ENCODE measurements around the gene JAML.

Gene JAML, protein sequence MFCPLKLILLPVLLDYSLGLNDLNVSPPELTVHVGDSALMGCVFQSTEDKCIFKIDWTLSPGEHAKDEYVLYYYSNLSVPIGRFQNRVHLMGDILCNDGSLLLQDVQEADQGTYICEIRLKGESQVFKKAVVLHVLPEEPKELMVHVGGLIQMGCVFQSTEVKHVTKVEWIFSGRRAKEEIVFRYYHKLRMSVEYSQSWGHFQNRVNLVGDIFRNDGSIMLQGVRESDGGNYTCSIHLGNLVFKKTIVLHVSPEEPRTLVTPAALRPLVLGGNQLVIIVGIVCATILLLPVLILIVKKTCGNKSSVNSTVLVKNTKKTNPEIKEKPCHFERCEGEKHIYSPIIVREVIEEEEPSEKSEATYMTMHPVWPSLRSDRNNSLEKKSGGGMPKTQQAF

DNA sequence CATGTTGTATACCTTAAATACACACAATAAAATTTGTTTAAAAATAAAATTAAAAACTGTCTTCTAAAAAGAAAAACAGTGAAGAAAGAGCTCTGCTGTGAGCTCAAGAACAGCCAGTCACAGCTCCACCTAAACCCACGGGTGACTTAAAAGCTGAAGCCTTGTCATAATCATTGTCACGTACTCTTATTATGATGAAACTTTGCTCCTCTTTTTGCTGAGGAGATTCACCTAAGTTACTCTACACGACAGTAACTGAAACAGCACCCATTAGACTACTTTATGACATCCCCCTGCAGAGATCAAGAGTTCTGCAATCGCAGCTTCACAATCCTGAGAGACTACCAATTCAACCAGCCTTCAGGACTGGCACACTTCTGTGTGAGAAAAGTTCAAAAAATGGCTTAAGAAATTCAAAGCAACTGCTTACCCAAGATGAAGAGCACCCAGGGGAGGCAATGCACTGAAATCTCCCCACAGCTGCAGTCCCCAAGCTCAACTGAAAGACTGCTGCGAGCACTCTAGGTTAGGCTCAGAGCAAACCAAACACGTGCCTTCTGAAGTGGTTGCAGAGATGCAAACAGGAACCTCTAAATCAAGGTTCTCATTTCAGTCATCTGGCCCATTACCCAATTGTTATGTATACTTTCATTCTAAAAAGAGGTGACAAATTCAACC, at the start of gene JAML:
Gene JAML, minus strand, starts transcription at position 501 of the 678 bp plus-strand sequence. CDS start 10,145 bp downstream, outside the sequence.
- DNase-seq, result no peak

DNA sequence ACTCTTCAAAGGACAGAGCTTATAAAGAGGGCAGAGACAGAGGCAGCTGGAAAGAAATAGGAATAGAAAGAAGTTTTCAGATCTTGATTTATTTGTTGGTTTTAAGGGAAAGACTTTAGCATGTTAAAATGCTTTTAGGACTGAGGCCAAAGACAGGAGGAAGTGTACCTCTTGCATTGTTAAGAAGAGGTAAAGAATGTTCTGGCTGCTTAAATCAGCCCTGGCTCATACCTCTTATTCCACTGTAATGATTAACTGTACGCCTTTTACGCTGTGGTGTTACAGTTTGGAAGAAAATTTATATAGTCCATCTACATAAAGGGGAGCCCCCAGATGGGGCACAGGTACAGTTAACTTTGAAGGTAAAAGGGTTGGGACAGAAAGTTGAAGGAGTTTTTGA, 49.4 kb upstream of the JAML start:
- no peak for DNase-seq

DNA sequence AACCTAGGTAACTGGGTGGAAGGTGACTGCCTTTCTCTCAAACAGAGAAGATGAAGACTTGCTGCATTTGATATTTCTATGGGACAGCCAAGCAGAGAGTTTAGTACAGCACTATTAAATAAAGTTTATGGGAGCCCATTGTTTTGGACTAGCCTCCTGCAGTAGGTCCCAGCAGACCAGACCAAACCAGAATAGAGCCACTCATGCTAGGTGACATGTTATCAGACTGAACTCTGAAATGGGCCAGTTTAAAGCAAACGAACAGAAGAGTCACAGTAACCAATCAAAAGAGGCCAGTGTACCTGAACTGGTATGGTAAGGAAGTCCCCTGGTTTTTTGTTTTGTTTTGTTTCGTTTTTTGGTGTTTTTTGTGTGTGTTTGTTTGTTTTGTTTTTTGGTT, 47.2 kb upstream of the JAML start:
- DNase-seq, result no peak

DNA sequence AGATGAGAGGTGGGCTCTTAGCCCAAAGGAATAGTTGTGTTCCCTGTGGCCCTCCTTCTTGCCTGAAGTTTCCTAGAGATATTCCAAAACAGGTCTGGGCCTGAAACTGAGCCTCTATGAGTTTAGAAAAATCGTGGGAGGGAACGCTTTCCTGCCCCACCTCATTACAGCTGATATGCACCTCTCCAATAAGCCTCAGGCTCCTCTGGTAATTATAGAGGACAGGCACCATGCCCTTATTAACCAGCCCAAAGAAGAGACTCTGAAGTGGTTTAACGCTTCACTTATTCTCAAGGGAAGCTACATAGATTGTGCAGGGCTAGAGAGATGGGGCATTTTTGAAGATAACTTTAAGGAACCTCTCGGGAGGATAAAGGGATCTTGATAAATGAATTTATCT, 42.7 kb upstream of the JAML start:
- DNase-seq, result no peak

DNA sequence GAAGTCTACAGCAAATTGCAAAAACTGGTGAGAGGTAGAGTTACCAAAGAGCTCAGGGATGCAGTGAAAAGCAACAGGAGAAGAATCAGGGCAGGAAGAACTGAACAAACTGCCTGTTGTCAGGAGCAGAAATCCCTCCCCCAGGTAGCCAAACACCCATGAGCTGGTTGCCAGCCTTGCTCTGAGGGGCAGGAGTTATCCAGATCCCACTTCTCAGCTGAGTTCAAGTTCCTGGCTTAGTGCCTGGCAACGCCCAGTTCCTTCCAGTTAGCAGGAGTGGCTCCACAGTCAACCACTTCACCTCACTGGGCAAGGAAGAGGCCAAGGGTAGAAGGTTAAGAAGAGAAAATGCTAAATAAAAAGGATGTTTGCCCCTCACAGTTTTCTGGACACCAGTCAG, 41.1 kb upstream of the JAML start:
- DNase-seq, result no peak

DNA sequence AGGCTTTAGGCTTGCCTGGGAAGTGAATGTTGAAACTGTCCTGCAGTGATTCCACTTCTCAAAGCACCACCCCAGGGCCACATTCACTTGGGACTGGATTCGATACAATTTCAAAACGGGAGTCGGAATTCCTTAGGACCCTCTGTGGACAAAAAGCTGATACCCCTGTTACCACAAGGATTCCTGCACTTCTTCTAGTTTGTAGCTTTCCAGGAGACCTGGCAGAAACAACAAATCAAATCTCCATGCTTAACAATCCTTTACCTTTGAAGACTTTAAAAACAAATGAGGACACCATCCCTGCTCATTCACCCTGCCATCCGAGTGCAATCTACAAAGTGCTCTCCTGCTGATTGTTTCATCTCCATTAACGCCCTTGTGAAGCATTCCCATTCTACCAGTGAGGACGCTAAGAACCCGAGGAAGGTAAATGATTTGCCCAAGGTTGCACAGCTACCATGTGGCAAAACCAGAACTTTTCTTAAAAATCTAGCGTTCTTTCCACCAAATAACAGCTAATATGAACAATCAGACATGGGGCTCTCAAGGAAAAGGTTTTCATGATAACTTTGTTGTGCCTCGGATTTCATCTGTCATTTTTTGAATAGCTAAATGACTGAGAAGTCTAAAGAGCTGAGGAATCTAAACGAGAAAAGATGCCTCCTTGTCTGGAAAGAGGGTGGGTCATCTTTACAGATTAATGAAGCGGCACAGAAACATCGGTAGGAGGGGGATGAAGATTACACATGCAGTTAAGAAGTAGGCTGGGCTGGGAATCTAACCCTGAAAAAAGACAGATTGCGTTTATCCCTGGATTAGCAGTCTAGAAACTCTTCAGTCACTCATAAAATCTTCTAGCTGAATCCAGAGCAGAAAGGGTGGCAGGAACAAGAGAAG, 40.0 kb upstream of the JAML start:
- no peak for DNase-seq

DNA sequence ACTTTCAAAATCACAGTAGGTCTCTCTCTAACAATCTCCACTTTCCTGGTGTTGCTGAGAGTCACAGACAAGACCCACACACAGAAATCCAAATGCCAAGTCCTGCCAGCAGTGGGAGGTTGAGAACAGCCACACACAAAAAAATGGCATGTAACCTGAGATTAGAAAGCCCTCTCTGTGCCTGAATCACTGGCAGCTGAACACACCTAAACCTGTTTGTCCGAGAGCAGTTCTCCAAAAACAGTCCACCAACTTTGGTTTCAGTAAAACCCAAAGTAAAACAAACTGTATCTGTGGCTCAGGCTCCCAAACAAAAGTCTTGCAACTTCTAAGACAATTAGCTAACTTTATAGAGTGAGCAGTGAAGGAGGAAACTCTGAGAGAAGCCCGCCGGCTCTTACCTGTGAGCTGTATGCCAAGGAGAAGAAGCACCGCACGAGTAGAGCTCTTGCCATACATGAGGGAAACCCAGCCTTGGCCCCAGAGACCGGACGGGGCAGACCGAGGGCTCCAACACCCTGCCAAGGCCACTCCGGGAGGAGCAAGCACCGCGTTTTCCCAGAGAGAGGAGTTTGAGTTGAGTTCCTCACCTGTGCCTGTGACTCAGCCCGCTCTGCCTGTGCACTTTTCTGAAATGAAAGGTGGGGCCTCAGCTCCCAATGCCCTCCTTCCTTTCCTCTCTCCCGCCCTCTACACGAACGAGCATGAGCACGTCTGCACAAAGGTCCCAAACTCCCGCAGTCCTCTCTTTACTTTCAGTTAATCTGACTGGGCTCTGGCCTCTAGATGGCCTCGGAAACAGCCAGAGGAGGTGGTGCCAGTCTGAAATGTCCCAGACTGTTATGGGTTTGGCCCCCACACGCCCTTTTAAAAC, 39.1 kb upstream of the JAML start, which contains the start of gene MPZL2:
Gene MPZL2, minus strand, starts transcription at position 603 of the 874 bp plus-strand sequence. Its CDS starts 144 bp downstream, at position 459.
- DNase-seq, result peak; percentile 28

DNA sequence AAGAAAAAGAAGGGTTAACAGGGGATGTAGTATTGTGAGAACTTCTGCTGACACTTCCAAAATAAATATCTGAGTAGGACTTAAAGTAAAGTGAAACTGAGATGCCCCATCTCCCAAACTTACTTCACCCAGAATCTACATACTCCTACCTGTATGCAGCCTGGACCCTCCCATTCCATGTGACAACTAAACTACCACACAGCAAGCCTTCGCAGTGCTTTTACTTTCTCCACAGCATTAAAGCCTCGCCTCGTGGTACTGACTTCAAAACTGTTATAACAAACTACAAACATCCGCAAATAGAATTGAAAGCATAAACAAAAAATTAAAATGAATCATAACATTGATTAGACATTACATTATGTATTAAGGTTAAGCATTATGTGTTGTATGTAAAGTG, 38.3 kb upstream of the JAML start:
- no peak for DNase-seq

DNA sequence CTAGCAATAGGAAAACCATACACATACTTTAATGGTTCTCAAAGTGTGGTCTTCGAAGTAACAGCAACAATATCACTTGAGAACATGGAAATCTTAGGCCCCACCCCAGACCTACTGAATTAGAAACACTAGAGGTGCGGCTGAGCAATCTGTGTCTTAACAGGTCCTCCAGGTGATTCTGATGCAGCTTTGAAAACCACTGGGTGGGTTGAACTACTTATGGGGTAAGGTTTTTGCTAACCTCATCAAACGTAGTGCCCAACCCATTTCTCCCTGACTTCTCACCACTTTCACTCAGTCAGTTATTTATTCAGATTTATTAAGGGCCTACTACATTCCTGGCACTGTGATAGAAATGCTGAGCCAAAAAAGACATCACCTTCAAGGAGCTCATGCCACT, 35.5 kb upstream of the JAML start:
- DNase-seq, result no peak

DNA sequence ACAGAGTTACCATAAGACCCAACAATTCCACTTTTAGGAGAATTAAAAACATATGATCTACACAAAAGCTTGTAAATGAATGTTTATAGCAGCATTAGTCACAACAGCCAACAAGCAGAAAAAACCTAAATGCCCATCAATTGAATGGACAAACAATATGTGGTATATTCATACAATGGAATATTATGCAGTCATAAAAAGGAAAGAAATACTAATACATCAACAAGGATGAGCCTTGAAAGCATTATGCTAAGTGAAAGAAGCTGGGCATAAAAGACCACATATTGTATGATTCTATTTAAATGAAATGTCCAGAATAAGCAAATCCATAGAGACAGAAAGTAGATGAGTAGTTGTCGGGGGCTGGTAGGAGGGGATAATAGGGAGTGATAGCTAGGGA, 34.3 kb upstream of the JAML start:
- no peak for DNase-seq

DNA sequence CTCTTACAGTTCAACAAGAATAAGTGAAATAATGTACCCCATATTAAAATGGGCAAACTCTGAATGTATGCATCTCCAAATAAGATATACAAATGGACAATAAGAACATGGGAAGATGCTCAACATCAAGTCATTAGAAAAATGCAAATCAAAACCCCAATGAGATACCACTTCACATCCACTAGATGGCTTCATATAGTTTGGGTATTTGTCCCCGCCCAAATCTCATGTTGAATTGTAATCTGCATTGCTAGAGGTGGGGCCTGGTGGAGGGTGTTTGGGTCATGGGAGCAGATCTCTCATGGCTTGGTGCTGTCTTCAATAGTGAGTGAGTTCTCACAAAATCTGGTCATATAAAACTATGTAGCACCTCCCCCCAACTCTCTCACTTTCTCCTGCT, 33.6 kb upstream of the JAML start:
- DNase-seq, result no peak

DNA sequence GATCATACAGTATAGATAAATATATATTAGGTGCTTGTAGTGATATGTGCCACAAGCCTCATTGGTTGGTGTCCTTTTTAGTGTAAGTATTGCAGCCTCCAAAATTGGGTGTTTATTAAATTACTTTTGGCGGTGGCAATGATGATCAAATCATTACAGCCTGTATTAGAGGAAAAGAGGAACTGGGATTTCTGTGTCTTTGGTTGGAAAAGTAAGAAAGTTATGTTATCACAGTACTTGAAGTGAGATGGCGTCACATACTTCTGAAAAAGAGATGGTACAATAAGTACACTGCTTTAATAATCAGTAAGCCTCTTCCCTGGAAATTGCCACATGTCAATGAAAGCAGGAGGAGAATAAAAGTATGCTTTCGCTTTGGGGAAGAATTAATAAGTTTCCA, 27.9 kb upstream of the JAML start:
- no peak for DNase-seq

DNA sequence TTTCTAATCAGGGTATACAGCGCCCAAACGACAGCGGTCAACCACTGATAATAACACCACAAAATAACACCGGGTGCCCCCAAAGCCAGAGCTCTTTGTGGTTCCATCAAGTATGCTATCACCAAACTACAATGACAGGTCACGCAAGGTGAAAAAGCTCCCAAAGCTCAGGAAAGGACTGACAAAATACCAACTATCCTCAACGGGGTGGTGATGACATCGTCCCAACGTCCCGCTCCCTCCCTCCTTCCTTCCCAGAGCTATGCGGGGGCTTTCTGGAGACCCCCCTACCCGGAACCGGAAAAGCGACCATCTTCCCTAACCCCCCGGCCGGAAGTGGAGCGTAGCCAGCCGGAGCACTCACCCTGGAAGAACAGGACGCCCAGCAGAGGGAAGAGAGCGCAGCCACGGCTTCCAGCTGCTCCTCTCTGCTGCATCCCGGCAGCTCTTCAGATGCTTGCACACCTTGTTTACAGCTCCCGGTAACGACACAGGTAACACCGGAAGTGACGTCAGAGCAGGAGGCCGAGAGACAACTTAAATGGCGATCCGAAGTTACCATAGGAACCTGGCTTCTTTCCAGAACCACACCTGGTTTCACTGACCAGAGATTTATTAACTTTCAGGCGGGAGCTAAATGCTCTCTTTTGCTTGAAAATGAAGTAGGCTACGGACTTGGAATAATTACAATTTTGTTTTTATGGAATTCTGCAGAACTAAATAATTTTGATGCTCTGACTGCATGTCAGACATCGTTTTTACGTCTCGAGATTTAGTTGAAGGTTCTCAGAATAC, 27.2 kb upstream of the JAML start, which contains the start of gene MPZL3:
Gene MPZL3, minus strand, starts transcription at position 508 of the 795 bp plus-strand sequence. Its CDS starts 71 bp downstream, at position 437.
- peak; percentile 94 for DNase-seq

DNA sequence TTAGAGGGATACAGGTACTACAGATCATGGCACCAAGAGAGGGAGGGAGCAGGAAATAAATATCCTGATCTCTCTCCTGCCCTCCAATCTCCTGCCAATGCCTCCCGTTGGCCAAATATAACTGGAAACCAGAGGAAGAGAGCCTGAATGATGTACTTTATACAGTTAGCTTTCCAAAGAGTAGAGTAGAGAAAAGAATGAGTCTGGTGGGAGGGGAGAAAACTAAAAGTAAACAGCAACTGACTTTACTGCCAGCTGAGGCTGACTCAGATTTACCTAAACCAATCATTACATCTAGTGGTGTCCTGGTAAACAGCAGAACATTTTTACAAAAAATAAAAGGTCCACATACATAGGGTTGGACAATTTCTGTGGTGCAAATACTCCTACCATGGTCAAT, 22.2 kb upstream of the JAML start:
- DNase-seq, result no peak

DNA sequence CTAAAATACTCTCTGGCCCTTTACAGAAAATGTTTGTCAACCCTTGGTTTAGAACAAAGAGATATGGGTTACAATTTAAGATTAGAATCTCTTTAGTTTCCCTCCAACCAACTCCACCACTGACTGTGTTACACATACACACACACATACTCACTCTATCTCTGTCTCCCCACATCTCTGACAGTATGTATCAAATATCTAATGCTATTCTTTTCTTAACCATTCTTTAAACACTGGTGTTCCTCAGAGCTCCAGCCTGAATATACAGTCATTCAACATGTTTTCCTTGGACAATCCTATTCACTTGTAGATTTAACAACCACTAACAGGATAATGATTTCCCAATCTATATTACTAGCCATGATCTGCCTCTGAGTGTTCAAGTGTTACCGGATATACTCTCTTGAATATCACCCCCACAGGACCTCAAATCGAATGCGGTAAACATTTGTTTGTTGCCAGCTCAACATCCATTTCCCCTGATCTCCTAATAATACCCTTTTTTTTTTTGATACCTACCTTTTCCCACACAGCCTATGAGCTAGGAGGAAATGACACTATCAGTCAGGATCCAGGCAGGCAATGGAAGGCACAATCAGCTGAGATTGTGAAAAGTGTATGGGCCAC, 21.2 kb upstream of the JAML start:
- no peak for DNase-seq

DNA sequence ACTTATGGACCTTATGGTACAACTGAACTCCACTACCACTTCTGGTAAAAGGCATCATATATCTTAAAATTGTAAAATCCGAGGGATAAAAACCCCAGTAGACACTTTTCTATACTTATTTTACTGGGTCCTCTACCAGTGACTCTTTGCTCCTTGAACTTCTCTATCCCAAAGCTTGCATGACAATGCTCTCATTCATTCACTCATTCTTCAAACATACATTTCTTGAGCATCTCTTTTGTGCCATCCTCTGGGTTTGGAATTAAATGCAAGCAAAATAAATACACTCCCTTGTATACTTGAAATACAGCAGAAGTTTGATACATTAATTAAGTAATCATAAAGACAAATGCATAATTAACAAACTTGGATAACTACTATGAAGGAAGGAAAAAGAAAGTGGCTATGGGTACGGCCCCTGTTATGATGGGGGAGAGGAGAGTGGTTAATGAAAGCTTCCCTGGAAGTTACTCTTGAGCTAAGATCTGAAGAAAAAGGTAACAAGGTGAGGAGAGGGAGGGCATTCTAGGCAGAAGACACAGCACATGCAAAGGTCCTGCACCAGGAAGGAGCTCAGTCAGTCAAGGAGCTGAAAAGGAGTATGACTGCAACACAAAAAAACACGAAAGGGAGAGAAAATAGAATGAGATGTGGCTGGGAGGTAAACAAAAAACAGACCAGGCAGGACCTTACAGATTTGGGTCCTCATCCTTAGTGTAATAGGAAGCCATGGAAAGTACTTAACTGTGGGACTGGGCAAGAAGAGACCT, 19.4 kb upstream of the JAML start:
- no peak for DNase-seq

DNA sequence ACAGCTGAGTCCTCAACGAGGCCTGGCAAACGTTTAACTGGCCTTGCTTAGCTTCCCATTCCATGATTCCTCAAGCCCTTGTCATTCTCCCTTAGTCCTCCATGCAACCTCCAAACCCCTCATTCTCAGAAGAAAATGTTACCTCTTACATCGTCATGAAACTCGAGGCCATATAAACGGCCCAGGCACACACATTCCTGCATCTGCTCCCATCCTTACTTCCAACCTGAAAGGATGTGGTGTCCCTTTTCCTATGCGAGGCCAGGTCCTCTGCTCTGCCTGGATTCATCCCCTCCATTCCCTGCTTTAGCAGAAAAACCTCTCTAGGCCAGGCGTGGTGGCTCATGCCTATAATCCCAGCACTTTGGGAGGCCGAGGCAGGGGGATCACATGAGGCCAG, 18.4 kb upstream of the JAML start:
- DNase-seq, result no peak

DNA sequence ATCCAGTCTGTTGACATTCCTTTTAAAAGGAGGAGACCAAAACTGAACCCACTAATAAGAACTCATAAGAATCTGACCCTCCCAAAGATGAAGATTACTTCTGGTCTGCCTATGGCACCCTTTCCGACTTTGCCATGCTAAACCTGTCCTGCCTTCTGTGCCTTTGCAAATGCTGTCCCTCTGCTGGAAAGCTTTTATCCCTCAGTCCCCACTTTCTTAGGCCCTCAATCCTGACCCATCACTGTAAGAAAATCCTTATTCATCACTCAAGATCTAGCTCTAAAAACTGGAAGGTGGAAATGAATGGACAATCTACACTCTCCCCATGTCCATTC, 16.9 kb upstream of the JAML start:
- no peak for DNase-seq

DNA sequence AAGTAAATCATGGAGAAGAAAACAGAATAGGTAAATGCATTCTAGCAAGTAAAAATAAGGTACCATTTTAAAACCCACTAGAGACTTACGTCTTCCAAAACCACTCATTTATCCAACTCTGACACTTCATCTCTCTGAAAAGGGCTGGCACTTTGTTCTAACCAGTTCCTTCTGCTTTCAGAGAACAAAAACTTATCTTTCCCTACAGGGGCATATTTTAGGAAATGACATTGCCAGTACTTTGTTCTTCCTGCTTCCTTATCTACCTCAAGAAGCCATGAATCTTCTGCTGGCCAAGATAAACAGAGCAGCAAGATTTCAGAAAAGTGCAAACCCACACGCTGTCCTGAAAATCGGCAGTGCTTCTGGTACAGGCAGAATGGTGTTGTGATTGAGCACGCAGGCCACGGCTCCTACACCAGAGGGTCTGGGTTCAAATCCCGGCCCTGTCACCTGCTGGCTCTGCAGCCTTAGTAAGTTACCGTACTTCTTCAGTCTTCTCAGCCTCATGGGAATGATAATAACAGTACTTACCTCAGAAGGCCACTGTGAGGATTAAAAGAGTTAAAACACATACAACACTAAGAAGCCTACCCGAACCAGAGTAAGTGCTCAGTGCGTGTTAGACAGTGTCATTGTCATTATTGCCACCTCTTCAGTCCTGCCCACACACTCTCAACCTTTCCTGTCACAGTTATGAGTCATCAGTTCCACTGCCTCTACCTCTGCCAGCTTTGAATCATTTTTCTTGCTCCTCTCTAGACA, 16.4 kb upstream of the JAML start:
- DNase-seq, result no peak
